Measurements from ENCODE around the gene ARX. TPM values are rescaled to one million over a fixed set of nuclear protein-coding genes. Genes with fewer than 3 reads are reported as not detected.

ARX gene
- total RNA-seq, 2 donors from 2014 or later: not detected

DNA sequence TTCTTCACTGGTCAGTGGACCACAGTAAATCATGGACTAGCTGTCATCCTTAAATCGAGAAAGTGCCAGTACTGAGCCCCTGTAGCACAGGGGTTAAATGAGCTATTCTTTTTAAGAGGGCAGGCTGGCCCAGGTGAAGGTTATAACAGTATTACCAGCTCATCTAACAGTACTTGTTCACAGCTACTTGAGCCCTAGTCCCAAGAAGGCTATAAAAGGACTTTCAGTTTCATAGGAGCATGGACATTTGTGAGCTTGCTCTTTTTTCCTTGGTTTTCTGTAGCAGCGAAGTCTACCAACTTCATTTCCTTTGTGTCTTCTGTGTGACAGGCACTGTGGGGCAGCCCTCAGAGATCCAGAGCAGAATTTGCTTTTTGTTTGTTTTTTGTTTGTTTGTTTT, 61.0 kb downstream of the ARX start:
- intact Hi-C loops (cut with DNase I): no loop called here
- ATAC-seq: no peak
- DNase-seq: no peak
